ENCODE results near the gene EBF3. TPM values are rescaled to one million over a fixed set of nuclear protein-coding genes. Genes with fewer than 3 reads are reported as not detected.

The EBF3 gene
- total RNA-seq, 1 experiment from 2014 or later: 0.12 TPM

- TF ChIP-seq YY1 (IDR thresholded peaks at IDR 0.05; ENCODE audit: extremely low read depth, insufficient replicate concordance, low read depth, low read length): no peak
These were observed 100.0 kb downstream of the EBF3 start (continued) for GRCh38 chr10:129864082-129864481.

GRCh38 chr10:129863201-129863663 lies 100.8 kb downstream of the EBF3 start:
- POLR2A ChIA-PET: no interaction called here

More at GRCh38 chr10:129863201-129863663, 100.8 kb downstream of the EBF3 start:
- no peak overlapping the region for H3K4me2 ChIP-seq (ENCODE audit: low read length)
- no peak overlapping the region for H2AFZ ChIP-seq (ENCODE audit: low read depth, low read length, poor library complexity, severe bottlenecking)
- CTCF ChIA-PET: no interaction called here
- H3K4me1 ChIP-seq (ENCODE audit: control insufficient read depth in 1 of 2, insufficient read depth in 2 of 2, low read length in 2 of 2): no peaks in the 10 kb centered on the region
- no peak overlapping the region for H3K9ac ChIP-seq (ENCODE audit: low read length)
- no peaks in the 10 kb centered on the region for H4K20me1 ChIP-seq (ENCODE audit: insufficient read depth)
- no peaks in the 10 kb centered on the region for H3K9me2 ChIP-seq (ENCODE audit: insufficient read depth)
- no peaks in the 10 kb centered on the region for H3K79me2 ChIP-seq (ENCODE audit: insufficient read depth, low read length)
- BruUV-seq (replicated peaks): no TSS peak
- H3K9me3 ChIP-seq (ENCODE audit: control insufficient read depth in 1 of 2, insufficient read depth in 1 of 2, low read depth in 1 of 2, low read length in 2 of 2): no peaks in the 10 kb centered on the region
- intact Hi-C loops (cut with micrococcal nuclease): no loop called here
- no peaks in the 10 kb centered on the region for H3K36me3 ChIP-seq (ENCODE audit: control insufficient read depth in 1 of 2, insufficient read depth in 2 of 2, low read length in 2 of 2)
- ATAC-seq (no peak), DNase-seq (ENCODE audit: low read depth, low spot score) (no peak)
- H3K27me3 ChIP-seq (ENCODE audit: insufficient read depth, low read length): no peaks in the 10 kb centered on the region
- RAD21 ChIA-PET (ENCODE audit: low non-redundant PET in 1 of 2, low total read pairs in 2 of 2, uncharacterized antibody in 2 of 2, unreplicated experiment in 2 of 2): no interaction called here
- H3K27ac ChIP-seq (ENCODE audit: low read depth, low read length): no peak overlapping the region
- no peak overlapping the region for H3K4me3 ChIP-seq (replicated peaks in 1 of 2; ENCODE audit: low read depth in 1 of 2, low read length in 2 of 2)
- TF ChIP-seq SP1 (IDR thresholded peaks at IDR 0.05; ENCODE audit: low read depth) (no peak), SRF (IDR thresholded peaks at IDR 0.05; ENCODE audit: low read depth) (no peak), CBX3 (IDR thresholded peaks at IDR 0.05; ENCODE audit: low read depth) (no peak), TCF7L2 (IDR thresholded peaks at IDR 0.05; ENCODE audit: borderline replicate concordance, extremely low read depth, insufficient read depth, insufficient read length) (no peak), EZH2 (IDR thresholded peaks at IDR 0.05) (no peak), CEBPB (IDR thresholded peaks at IDR 0.05; ENCODE audit: low read depth) (no peak), ZNF274 (IDR thresholded peaks at IDR 0.05; ENCODE audit: low read depth, low read length) (no peak), POLR2AphosphoS5 (IDR thresholded peaks at IDR 0.05; ENCODE audit: low read depth, low read length) (no peak), ELF1 (IDR thresholded peaks at IDR 0.05; ENCODE audit: borderline replicate concordance, low read depth) (no peak), FOSL1 (IDR thresholded peaks at IDR 0.05; ENCODE audit: low read depth) (no peak), ATF3 (IDR thresholded peaks at IDR 0.05) (no peak), POLR2A (IDR thresholded peaks at IDR 0.05; ENCODE audit: borderline replicate concordance, extremely low read depth, insufficient read depth, insufficient read length) (no peak), RAD21 (IDR thresholded peaks at IDR 0.05; ENCODE audit: low read depth) (no peak)
- TF ChIP-seq, protein P1, sequence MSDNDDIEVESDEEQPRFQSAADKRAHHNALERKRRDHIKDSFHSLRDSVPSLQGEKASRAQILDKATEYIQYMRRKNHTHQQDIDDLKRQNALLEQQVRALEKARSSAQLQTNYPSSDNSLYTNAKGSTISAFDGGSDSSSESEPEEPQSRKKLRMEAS (IDR thresholded peaks at IDR 0.05): no peak

All from HCT116 (cell line).